COLO829 (cell line): ENCODE results near the gene TF.
"Not testable (repeated sequence)": the region's sequence is repeated elsewhere in the genome, so short reads cannot be mapped to it uniquely, and the experiment has no call there.

Experiments
- DNase-seq: peaks from one replicate; pipeline ENCODE4 v3.0.0; 2012; ENCODE audit warnings: low spot score

Gene TF

GRCh38 chr3:133745981-133746711 is at the start of gene TF:
Gene TF, plus strand, starts transcription at chr3:133746393. Its CDS starts 48 bp downstream, at chr3:133746441.
- DNase-seq, result peak; percentile 51

- no peak for DNase-seq
These were observed 48.2 kb upstream of the TF start for GRCh38 chr3:133697960-133698359.

- DNase-seq, result no peak
These were observed 46.7 kb upstream of the TF start for GRCh38 chr3:133699467-133699866.

GRCh38 chr3:133699903-133700302 is 46.3 kb upstream of the TF start:
- no peak for DNase-seq

DNA sequence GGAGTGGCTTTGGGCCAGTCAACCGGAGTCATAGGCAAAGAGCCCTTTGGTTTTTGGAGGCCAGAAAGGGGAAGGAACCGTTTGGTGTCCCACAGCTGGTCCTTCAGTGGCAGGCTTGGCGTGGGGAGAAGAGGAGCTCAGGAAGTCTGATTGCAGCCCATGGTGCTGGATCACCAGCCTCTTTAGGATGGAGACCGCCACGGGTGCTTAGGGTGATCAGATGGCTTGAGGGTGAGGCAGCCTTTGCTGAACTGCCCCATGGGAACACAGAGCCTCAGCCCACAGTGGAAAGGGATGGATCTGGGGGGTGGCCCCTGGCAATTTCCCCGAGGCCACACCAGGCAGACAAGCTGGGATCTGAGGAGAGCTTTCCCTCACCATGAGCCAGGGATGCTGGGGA is 45.8 kb upstream of the TF start:
- no peak for DNase-seq

DNA sequence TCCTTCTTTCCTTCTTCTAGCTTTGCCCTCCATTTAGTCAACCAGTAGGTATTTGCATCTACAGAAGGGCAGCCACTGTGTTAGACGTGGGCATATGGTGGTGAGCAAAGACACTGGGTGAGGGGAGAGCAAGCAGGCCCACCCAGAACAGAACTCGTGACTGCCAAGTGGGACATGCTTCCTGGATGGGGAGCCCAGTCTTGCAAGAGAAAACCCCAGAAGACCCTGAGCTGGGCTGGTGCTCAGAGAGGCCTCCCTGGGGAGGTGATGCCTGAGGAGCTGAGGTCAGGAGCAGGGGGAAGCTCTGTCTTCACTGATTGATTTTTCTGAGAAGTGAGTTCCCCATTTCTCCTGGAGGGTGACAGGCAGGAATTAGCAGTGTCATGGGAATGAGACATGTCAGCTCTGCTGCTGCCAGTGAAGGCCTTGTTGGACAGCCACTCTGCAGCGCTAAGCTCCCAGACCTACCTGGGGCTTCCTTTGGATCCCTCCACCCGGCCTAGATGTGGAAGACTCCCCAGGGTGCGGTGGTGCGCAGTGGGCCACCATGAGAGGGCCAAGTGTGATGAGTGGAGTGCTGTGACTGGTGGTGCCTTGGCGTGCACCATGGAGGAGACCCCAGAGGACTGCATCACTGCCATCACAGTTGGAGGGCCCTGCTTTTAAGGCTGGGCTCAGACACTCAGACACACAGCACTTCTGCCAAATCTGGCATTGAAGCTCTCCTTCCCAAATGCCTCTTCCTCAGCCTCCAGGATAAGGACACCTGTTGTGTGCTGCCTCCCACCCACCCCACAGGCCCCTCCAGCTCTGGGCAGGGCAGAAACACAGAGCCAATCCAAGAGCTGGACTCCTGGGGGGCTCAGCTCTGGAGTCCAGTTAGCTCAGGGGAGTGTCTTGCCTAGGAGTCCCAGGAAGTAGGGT is 44.5 kb upstream of the TF start:
- DNase-seq, result no peak

DNA sequence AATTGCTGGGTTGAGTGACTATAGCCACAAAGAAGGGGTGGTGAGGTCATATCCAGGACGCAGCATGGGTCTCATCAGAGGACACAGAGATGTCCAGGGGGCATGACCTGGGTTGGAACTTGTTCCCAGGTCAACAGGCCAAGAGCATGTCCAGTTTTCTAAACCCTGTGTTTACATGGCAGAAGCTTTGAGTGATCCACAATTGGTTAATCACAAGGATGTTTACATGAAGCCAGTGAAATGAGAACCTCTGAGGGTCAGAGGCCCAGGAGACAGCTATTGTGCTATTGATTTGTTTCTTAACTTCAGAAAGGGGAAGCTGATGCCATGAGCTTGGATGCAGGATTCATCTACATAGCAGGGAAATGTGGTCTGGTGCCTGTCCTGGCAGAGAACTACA is 42.3 kb upstream of the TF start:
- DNase-seq, result no peak

- no peak for DNase-seq
These were observed 40.2 kb upstream of the TF start for GRCh38 chr3:133706033-133706432.

- no peak for DNase-seq
These were observed 36.9 kb upstream of the TF start for GRCh38 chr3:133709139-133709750.

DNA sequence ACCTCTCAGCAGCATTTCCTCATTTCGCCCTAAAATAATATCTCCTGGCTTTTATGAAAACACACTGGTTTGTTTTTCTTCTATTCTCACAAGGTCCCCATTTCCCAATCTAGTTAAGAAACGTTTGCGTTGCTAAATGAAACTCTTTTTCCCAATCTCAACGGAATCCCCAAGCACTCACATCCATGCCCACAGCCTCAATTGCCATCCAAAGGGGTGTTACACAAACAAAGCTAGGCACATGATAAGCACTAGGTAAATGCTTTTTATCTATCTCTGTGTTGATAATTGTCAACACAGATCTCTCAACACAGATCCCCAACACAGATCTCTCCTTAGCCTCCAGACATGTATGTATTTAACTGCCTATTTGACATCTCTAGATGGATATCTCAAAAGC is 35.2 kb upstream of the TF start:
- no peak for DNase-seq

DNA sequence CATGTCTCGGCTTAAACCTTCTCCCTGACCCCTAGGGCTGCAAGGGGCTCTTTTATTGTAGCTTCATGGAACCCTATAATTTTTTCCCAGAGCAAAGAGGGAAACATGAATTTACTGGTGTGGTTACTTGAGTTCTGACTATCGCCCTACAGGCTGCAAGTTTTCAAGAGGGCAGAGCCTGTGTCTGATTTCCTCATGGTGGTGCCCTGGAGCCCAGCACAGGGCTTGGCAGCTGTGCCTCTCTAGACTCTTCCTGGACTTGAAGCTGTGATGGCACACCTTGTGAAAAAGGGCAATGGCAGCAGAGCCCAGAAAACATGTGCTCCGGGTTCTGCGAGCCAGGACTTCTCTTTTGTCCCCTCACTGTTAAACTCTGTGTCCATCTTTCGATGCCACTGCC is 34.2 kb upstream of the TF start:
- no peak for DNase-seq

DNA sequence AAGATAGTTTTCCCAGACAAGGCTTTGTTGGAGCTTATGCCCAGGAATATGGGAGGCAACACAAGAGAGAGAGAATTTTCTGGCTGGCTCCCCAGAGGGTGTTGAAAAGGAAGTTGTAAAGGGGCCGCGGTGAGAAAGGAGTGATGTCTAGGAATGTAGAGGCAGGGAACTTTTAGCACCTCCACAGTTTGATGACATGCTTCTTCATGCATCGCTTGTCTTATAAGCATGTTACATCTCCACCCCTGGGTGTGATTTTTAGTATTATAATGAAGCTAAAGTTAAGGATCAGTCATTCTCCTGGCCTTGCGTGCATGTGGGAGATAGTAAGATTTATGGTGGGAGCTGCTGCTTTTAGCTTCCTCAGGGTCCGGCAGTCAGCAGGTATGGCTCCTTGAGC is 32.8 kb upstream of the TF start:
- no peak for DNase-seq

GRCh38 chr3:133717424-133717823 is 28.8 kb upstream of the TF start:
- DNase-seq, result peak; percentile 43

DNA sequence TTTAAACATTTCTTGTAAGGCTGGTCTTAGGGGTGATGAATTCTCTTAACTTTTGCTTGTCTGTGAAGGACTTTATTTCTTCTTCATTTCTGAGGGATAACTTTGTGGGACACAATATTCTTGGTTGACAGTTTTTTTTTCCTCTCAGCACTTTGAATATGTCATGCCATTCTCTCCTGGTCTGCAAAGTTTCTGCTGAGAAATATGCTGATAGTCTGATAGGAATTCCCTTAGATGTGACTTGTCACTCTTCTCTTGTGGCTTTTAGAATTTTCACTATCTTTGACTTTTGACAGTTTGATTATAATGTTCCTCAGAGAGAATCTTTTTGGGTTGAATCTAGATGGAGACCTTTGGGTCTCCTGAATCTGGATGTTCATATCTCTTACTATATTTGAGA is 23.3 kb upstream of the TF start:
- no peak for DNase-seq

DNA sequence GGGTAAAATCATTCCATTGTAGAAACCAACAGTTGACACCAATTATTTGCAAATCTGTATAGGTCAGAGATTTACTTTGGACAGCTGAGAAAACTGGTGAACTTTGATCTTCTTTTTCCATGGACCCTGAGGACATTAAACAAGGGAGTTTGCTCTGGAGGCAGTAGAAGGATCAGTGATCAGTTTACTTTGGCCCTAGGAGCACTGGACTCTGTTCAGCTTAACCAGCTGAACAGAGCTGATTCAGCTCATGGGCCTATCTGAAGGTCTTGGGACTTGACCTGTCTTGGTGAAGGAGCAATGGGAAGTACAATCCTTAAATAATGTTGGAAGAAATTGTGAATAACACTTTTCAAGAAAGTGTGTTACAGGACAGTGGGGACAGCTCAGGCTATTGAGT is 15.2 kb upstream of the TF start:
- no peak for DNase-seq

DNA sequence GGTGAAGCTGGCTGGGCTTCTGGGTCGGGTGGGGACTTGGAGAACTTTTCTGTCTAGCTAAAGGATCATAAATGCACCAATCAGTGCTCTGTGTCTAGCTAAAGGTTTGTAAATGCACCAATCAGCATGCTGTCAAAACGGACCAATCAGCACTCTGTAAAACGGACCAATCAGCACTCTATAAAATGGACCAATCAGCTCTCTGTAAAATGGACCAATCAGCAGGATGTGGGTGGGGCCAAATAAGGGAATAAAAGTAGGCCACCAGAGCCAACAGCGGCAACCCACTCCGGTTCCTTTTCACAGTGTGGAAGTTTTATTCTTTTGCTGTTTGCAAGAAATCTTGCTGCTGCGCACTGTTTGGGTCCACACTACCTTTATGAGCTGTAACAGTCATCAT is 14.0 kb upstream of the TF start:
- not testable (repeated sequence) for DNase-seq

GRCh38 chr3:133733226-133733625 is 13.0 kb upstream of the TF start:
- no peak for DNase-seq

- DNase-seq, result no peak
These were observed 11.9 kb upstream of the TF start for GRCh38 chr3:133734305-133734704.

DNA sequence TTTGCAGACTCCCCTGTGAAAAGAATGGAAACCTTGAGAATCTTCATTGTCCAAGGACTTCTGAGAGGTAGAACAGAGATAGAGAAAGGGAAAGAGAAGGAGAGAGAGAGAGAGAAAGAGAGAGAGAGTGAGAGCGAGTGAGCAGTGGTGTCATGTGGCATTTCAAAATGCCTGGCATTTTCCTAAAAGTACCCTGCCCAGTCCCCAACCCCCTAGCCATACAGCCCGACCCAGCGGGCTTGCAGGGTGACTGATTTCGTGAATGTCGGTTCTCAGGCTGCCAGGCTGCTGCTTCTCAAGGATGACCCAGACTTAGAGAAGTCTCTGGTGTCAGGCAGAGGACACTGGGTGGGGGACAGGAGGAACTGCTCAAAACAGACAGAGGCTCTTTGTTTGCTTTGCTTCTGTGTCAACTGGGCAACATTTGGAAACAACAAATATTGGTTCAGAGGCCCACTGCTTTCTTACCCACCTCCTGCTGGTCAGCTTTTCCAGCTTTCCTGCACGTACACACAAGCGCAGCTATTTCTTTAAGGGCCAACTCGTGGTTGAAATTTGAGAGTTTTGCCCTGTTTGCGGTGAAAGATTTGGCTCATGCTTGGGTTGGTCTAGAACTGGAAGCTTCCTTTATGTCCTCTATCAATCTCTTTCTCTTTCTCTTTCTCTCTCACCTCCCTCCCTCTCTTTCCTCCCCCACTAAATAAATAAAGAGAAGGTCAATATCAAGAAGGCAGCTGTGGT is 3.7 kb upstream of the TF start:
- DNase-seq, result peak; percentile 90

DNA sequence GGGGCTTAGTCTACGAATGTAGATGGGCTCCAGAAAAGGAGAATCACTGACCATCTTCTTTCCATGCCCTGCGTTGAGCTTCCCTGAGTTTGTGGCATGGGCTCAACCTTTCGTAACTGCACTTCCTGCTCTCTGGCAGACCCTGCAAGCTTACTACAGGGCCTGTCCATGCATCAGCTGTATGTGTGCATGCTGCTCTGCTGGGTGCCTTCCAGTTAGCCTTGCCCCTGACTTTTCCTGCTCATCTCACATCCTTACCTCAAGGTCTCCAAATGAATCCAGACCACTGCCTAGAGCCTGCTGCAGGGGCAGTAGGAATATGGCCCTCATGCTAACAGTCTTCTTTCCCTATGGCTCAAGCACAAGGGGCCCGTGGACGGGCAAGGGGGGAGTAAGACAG is 2.0 kb upstream of the TF start:
- no peak for DNase-seq

- no peak for DNase-seq
These were observed 1.1 kb upstream of the TF start for GRCh38 chr3:133745108-133745507.

GRCh38 chr3:133746712-133747066 is 496 bp downstream of the TF start:
- DNase-seq, result no peak
